WTC11 (cell line): ENCODE results near the gene MADD.

ENCODE experiments used
- ATF3 ChIP-seq: sonication (generic); formaldehyde crosslinking; conservative IDR thresholded peaks from 2 replicates; pipeline ENCODE4 v1.8.1; 2022; ENCODE audit warnings: mild to moderate bottlenecking, missing genetic modification reagents
- CTCF ChIP-seq: fragments of 200-600 bp; IDR thresholded peaks from 2 replicates; pipeline ENCODE4 v1.8.0; 2022; ENCODE audit warnings: antibody characterized with exemption
- JUN ChIP-seq: sonication (generic); formaldehyde crosslinking; IDR thresholded peaks from 2 replicates; pipeline ENCODE4 v1.8.0; 2023; ENCODE audit warnings: mild to moderate bottlenecking, missing genetic modification reagents
- NFYB ChIP-seq: sonication (generic); formaldehyde crosslinking; conservative IDR thresholded peaks from 2 replicates; pipeline ENCODE4 v1.8.0; 2022; ENCODE audit warnings: low read depth, missing genetic modification reagents
- NR2C2 ChIP-seq: sonication (generic); formaldehyde crosslinking; IDR thresholded peaks from 2 replicates; pipeline ENCODE4 v1.8.0; 2022; ENCODE audit warnings: mild to moderate bottlenecking, missing genetic modification reagents
- TCF7 ChIP-seq: sonication (generic); formaldehyde crosslinking; IDR thresholded peaks from 2 replicates; pipeline ENCODE4 v1.8.0; 2022; ENCODE audit warnings: mild to moderate bottlenecking, low read depth, missing genetic modification reagents, moderate library complexity
- TEAD4 ChIP-seq: sonication (generic); formaldehyde crosslinking; IDR thresholded peaks from 2 replicates; pipeline ENCODE4 v1.8.0; 2022; ENCODE audit warnings: mild to moderate bottlenecking, missing genetic modification reagents
- ZNF512 ChIP-seq: sonication (generic); formaldehyde crosslinking; IDR thresholded peaks from 2 replicates; pipeline ENCODE4 v1.8.1; 2022; ENCODE audit warnings: missing genetic modification reagents, borderline replicate concordance
- ZNF671 ChIP-seq: fragments of 250-450 bp; sonication (Bioruptor Pico); IDR thresholded peaks from 2 replicates; pipeline ENCODE4 v1.8.0; 2021; ENCODE audit warnings: mild to moderate bottlenecking

- TF ChIP-seq TEAD4, result no peak
- TF ChIP-seq NFYB (CRISPR knock-in tag), result no peak
- TF ChIP-seq ZNF512 (CRISPR knock-in tag), result no peak
- no peak for TF ChIP-seq CTCF
- TF ChIP-seq JUN (CRISPR knock-in tag), result no peak
- no peak for TF ChIP-seq ATF3 (CRISPR knock-in tag)
- TF ChIP-seq TCF7 (CRISPR knock-in tag), result no peak
- no peak for TF ChIP-seq NR2C2 (CRISPR knock-in tag)
- no peak for TF ChIP-seq ZNF671 (CRISPR knock-in tag)
Measured at GRCh38 chr11:47332303-47332711, 62.4 kb downstream of the MADD start.
